GM23338 (cell line): Measurements from ENCODE around the gene PUDP.

Experiments
- CREB1 ChIP-seq: fragments of 250-450 bp; sonication (Bioruptor Pico); IDR thresholded peaks from 2 replicates; pipeline ENCODE4 v1.5.0; 2020; ENCODE audit warnings: low read depth, mild to moderate bottlenecking, moderate library complexity
- EZH2 ChIP-seq: fragments of 200-600 bp; sonication (generic); IDR thresholded peaks from one replicate; pipeline ENCODE4 v1.8.0; 2017; ENCODE audit warnings: antibody characterized with exemption, mild to moderate bottlenecking, low read depth; ENCODE audit not compliant: unreplicated experiment
- EZH2phosphoT487 ChIP-seq: fragments of 200-600 bp; sonication (generic); IDR thresholded peaks from one replicate; pipeline ENCODE4 v1.8.1; 2018; ENCODE audit warnings: antibody characterized with exemption; ENCODE audit not compliant: unreplicated experiment
- JUNB ChIP-seq: IDR thresholded peaks from one replicate; pipeline ENCODE4 v1.6.1; 2016; ENCODE audit warnings: antibody characterized with exemption; ENCODE audit not compliant: unreplicated experiment
- NANOG ChIP-seq: IDR thresholded peaks from 2 replicates; pipeline ENCODE4 v1.6.1; 2016; ENCODE audit warnings: antibody characterized with exemption, borderline replicate concordance
- POLR2AphosphoS5 ChIP-seq: IDR thresholded peaks from 2 replicates; pipeline ENCODE4 v1.6.1; 2016; ENCODE audit warnings: antibody characterized with exemption, low read depth
- STAT1 ChIP-seq: IDR thresholded peaks from one replicate; pipeline ENCODE4 v1.6.1; 2016; ENCODE audit warnings: antibody characterized with exemption; ENCODE audit not compliant: unreplicated experiment
- ZNF114 ChIP-seq: fragments of 250-450 bp; sonication (Bioruptor Pico); IDR thresholded peaks from 2 replicates; pipeline ENCODE4 v1.5.0; 2020; ENCODE audit warnings: mild to moderate bottlenecking, moderate library complexity
- ZNF331 ChIP-seq: fragments of 250-450 bp; sonication (Bioruptor Pico); IDR thresholded peaks from 2 replicates; pipeline ENCODE4 v1.5.0; 2020; ENCODE audit warnings: low read depth, mild to moderate bottlenecking, moderate library complexity
- TF ChIP-seq, protein P1 (sequence below), 2 experiments: fragments of 200-600 bp in 1 of 2; sonication (generic) in 1 of 2; conservative IDR thresholded peaks; 2 replicates each; pipeline versions ENCODE4 v1.5.1 to v1.6.1; 2016 to 2017; ENCODE audit warnings: antibody characterized with exemption in 2 of 2, low read depth in 2 of 2, mild to moderate bottlenecking in 2 of 2, moderate library complexity in 1 of 2
- TF ChIP-seq, protein P2 (sequence below): IDR thresholded peaks from one replicate; pipeline ENCODE4 v1.6.1; 2018; ENCODE audit warnings: antibody characterized with exemption; ENCODE audit not compliant: unreplicated experiment
- TF ChIP-seq, protein P3 (sequence below): IDR thresholded peaks from 2 replicates; pipeline ENCODE4 v1.6.1; 2016; ENCODE audit warnings: antibody characterized with exemption
- TF ChIP-seq, protein P4 (sequence below): fragments of 250-450 bp; sonication (Bioruptor Pico); IDR thresholded peaks from 2 replicates; pipeline ENCODE4 v1.5.0; 2020; ENCODE audit warnings: mild to moderate bottlenecking, moderate library complexity

DNA sequence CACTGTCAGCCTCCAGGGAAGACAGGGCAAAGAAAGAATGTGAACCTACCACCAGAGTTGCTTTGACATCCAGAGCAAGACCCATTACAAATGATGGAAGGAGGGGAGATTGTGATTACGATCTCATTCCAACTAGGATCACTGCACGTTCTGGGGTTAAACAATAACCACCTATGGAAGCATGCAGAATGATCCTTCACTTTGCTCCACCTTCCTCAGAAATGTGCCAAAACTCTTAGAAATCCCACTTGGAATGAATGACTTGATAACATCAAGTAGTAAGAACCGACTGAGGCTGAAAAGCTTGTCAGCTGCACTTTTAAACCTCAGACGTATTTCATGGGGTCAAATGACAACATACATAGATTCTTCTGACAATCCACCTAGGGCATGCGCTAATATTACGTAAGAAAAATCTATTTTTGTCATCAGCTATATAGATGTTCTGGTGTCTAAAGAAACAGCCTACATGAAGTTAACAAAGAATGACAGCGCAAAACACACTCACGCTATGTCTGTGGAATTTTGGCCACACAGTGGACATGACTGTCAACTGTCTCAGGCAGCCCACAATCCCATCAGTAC lies 3.9 kb downstream of the PUDP start:
- TF ChIP-seq, protein P1, sequence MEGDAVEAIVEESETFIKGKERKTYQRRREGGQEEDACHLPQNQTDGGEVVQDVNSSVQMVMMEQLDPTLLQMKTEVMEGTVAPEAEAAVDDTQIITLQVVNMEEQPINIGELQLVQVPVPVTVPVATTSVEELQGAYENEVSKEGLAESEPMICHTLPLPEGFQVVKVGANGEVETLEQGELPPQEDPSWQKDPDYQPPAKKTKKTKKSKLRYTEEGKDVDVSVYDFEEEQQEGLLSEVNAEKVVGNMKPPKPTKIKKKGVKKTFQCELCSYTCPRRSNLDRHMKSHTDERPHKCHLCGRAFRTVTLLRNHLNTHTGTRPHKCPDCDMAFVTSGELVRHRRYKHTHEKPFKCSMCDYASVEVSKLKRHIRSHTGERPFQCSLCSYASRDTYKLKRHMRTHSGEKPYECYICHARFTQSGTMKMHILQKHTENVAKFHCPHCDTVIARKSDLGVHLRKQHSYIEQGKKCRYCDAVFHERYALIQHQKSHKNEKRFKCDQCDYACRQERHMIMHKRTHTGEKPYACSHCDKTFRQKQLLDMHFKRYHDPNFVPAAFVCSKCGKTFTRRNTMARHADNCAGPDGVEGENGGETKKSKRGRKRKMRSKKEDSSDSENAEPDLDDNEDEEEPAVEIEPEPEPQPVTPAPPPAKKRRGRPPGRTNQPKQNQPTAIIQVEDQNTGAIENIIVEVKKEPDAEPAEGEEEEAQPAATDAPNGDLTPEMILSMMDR (conservative IDR thresholded peaks at IDR 0.05; ENCODE audit: low read depth in 2 of 2), result no peak
- TF ChIP-seq, protein P2, sequence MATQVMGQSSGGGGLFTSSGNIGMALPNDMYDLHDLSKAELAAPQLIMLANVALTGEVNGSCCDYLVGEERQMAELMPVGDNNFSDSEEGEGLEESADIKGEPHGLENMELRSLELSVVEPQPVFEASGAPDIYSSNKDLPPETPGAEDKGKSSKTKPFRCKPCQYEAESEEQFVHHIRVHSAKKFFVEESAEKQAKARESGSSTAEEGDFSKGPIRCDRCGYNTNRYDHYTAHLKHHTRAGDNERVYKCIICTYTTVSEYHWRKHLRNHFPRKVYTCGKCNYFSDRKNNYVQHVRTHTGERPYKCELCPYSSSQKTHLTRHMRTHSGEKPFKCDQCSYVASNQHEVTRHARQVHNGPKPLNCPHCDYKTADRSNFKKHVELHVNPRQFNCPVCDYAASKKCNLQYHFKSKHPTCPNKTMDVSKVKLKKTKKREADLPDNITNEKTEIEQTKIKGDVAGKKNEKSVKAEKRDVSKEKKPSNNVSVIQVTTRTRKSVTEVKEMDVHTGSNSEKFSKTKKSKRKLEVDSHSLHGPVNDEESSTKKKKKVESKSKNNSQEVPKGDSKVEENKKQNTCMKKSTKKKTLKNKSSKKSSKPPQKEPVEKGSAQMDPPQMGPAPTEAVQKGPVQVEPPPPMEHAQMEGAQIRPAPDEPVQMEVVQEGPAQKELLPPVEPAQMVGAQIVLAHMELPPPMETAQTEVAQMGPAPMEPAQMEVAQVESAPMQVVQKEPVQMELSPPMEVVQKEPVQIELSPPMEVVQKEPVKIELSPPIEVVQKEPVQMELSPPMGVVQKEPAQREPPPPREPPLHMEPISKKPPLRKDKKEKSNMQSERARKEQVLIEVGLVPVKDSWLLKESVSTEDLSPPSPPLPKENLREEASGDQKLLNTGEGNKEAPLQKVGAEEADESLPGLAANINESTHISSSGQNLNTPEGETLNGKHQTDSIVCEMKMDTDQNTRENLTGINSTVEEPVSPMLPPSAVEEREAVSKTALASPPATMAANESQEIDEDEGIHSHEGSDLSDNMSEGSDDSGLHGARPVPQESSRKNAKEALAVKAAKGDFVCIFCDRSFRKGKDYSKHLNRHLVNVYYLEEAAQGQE, result no peak
- no peak for TF ChIP-seq JUNB
- TF ChIP-seq EZH2, result no peak
- no peak for TF ChIP-seq STAT1
- no peak for TF ChIP-seq EZH2phosphoT487
- TF ChIP-seq POLR2AphosphoS5, result no peak
- no peak for TF ChIP-seq ZNF331 (CRISPR knock-in tag)
- TF ChIP-seq CREB1 (CRISPR knock-in tag), result no peak
- TF ChIP-seq, protein P3, sequence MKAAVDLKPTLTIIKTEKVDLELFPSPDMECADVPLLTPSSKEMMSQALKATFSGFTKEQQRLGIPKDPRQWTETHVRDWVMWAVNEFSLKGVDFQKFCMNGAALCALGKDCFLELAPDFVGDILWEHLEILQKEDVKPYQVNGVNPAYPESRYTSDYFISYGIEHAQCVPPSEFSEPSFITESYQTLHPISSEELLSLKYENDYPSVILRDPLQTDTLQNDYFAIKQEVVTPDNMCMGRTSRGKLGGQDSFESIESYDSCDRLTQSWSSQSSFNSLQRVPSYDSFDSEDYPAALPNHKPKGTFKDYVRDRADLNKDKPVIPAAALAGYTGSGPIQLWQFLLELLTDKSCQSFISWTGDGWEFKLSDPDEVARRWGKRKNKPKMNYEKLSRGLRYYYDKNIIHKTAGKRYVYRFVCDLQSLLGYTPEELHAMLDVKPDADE, result no peak
- no peak for TF ChIP-seq ZNF114 (CRISPR knock-in tag)
- TF ChIP-seq, protein P4, sequence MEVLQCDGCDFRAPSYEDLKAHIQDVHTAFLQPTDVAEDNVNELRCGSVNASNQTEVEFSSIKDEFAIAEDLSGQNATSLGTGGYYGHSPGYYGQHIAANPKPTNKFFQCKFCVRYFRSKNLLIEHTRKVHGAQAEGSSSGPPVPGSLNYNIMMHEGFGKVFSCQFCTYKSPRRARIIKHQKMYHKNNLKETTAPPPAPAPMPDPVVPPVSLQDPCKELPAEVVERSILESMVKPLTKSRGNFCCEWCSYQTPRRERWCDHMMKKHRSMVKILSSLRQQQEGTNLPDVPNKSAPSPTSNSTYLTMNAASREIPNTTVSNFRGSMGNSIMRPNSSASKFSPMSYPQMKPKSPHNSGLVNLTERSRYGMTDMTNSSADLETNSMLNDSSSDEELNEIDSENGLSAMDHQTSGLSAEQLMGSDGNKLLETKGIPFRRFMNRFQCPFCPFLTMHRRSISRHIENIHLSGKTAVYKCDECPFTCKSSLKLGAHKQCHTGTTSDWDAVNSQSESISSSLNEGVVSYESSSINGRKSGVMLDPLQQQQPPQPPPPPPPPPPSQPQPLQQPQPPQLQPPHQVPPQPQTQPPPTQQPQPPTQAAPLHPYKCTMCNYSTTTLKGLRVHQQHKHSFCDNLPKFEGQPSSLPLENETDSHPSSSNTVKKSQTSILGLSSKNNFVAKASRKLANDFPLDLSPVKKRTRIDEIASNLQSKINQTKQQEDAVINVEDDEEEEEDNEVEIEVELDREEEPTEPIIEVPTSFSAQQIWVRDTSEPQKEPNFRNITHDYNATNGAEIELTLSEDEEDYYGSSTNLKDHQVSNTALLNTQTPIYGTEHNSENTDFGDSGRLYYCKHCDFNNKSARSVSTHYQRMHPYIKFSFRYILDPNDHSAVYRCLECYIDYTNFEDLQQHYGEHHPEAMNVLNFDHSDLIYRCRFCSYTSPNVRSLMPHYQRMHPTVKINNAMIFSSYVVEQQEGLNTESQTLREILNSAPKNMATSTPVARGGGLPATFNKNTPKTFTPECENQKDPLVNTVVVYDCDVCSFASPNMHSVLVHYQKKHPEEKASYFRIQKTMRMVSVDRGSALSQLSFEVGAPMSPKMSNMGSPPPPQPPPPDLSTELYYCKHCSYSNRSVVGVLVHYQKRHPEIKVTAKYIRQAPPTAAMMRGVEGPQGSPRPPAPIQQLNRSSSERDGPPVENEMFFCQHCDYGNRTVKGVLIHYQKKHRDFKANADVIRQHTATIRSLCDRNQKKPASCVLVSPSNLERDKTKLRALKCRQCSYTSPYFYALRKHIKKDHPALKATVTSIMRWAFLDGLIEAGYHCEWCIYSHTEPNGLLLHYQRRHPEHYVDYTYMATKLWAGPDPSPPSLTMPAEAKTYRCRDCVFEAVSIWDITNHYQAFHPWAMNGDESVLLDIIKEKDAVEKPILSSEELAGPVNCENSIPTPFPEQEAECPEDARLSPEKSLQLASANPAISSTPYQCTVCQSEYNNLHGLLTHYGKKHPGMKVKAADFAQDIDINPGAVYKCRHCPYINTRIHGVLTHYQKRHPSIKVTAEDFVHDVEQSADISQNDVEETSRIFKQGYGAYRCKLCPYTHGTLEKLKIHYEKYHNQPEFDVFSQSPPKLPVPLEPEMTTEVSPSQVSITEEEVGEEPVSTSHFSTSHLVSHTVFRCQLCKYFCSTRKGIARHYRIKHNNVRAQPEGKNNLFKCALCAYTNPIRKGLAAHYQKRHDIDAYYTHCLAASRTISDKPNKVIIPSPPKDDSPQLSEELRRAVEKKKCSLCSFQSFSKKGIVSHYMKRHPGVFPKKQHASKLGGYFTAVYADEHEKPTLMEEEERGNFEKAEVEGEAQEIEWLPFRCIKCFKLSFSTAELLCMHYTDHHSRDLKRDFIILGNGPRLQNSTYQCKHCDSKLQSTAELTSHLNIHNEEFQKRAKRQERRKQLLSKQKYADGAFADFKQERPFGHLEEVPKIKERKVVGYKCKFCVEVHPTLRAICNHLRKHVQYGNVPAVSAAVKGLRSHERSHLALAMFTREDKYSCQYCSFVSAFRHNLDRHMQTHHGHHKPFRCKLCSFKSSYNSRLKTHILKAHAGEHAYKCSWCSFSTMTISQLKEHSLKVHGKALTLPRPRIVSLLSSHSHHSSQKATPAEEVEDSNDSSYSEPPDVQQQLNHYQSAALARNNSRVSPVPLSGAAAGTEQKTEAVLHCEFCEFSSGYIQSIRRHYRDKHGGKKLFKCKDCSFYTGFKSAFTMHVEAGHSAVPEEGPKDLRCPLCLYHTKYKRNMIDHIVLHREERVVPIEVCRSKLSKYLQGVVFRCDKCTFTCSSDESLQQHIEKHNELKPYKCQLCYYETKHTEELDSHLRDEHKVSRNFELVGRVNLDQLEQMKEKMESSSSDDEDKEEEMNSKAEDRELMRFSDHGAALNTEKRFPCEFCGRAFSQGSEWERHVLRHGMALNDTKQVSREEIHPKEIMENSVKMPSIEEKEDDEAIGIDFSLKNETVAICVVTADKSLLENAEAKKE, result no peak
- TF ChIP-seq NANOG, result no peak
